Measurements from ENCODE around the gene TNIK. TPM values are rescaled to one million over a fixed set of nuclear protein-coding genes. Genes with fewer than 3 reads are reported as not detected.
"Not testable (repeated sequence)": the region's sequence is repeated elsewhere in the genome, so short reads cannot be mapped to it uniquely, and the experiment has no call there.

Gene TNIK
- total RNA-seq, 2 donors from 2014 or later, result 32.2 to 43.2 TPM

DNA sequence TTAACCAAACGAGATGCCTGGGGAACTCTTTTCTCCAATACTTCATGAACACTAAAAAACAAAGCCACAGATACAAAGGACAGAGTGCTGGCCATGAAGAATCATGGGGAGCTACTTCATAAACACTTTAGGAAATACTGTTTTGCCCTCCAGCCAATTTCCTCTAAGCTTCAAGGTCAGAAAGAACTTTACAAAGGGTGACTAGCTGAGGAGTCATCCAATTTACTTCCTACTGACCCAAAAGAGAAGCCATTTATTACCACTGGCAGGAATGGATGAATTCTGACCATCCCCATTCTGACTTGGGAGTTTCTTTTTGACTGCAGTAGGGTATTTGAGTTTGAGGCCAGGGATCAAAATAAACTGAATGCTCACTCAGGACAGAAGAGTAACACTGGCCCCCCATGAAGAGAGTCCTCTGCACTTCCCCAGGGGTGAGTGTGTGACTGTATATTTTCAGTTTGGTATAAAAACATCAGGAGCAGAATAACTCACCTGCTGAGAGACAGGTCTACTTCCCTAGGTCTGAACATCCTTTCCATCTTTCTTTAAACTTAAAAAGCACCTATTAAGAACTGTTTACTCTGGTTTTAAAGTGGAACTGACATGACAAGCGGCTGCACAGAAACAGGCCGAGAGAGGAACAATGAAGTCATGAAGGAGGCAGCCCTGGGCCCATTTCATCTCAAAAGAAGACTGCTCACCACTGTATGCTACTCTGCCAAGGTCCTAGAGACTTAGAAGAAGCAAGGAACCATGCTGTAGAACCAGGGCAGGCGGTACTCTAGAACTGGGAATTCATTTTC lies 203.6 kb downstream of the TNIK start:
- peak overlapping the region; percentile 63 to 81 for H3K4me3 Mint-ChIP-seq
- peak; percentile 40 to 53 for ATAC-seq (replicated peaks in 1 of 2)
- H3K27me3 Mint-ChIP-seq (ENCODE audit: low read depth), result no peaks in the 10 kb centered on the region
- peaks cover 0 to 2% of the 10 kb centered on the region in 2 donors for H3K36me3 Mint-ChIP-seq (ENCODE audit: insufficient read depth in 2 of 2)
- H3K9me3 Mint-ChIP-seq, result peaks cover 0 to 3% of the 10 kb centered on the region in 2 donors
- H3K27ac Mint-ChIP-seq, result peak overlapping the region; percentile 91
- no peak for DNase-seq
- peaks cover 94% of the 10 kb centered on the region for H3K4me1 Mint-ChIP-seq (ENCODE audit: low read depth)

GRCh38 chr3:171255236-171255806 lies 204.9 kb downstream of the TNIK start:
- Mint-ChIP-seq H3K9me3 (peaks cover 0 to 3% of the 10 kb centered on the region in 2 donors), H3K4me1 (ENCODE audit: low read depth) (peaks cover 96% of the 10 kb centered on the region), H3K27ac (peak overlapping the region; percentile 91), H3K27me3 (ENCODE audit: low read depth) (no peaks in the 10 kb centered on the region), H3K4me3 (peak overlapping the region; percentile 75 to 81), H3K36me3 (ENCODE audit: insufficient read depth in 2 of 2) (peaks cover 0 to 2% of the 10 kb centered on the region in 2 donors)
- DNase-seq (no peak), ATAC-seq (replicated peaks in 1 of 2) (peak; percentile 70 to 74)

DNA sequence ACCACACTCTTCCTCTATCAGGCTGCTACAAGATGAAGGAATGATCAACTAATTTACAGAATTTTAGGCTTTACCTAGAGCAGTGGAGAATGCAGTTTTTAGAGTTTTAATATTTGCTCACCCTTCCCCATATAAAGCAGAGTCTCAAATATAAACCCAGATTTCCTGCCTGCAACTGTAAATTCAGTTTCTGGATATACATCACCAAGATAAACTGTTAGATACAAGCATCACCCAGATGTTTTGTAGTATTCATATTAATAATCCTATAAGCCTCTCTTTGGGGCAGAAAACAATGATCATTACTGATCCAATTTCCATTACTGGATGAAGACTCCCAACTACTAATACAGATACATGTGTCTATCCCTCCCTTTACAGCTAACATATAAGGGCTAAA lies 205.9 kb downstream of the TNIK start:
- no peaks in the 10 kb centered on the region for H3K27me3 Mint-ChIP-seq (ENCODE audit: low read depth)
- H3K4me3 Mint-ChIP-seq, result peak overlapping the region; percentile 18 to 81
- no peak for DNase-seq
- peaks cover 0 to 2% of the 10 kb centered on the region in 2 donors for H3K36me3 Mint-ChIP-seq (ENCODE audit: insufficient read depth in 2 of 2)
- H3K4me1 Mint-ChIP-seq (ENCODE audit: low read depth), result peaks cover 98% of the 10 kb centered on the region
- ATAC-seq (replicated peaks in 1 of 2), result no peak
- peaks cover 0 to 3% of the 10 kb centered on the region in 2 donors for H3K9me3 Mint-ChIP-seq
- H3K27ac Mint-ChIP-seq, result peak overlapping the region; percentile 78

DNA sequence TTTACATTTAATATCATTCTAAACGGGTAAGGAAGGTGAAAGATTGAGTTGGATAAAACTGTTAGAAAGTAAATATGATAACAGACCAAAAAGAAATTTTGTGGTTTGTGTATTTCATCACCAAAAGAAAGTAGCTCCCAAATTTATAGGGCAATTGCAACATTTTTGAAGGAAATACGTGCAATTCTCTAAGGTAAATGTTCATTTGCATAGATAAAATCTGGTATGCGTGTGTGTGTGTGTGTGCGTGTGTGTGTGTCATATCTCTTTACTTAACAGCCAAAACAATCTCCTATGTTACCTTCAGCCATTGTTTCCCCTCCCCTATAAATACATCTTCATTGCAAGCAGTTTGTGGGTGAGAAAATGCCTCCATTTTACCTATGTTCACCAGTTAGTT lies 208.4 kb downstream of the TNIK start:
- Mint-ChIP-seq H3K4me3 (peak overlapping the region; percentile 24 to 31), H3K9me3 (peaks cover 0 to 2% of the 10 kb centered on the region in 2 donors), H3K4me1 (ENCODE audit: low read depth) (peaks cover 79% of the 10 kb centered on the region), H3K27me3 (ENCODE audit: low read depth) (no peaks in the 10 kb centered on the region), H3K27ac (peak overlapping the region; percentile 66), H3K36me3 (ENCODE audit: insufficient read depth in 2 of 2) (no peaks in the 10 kb centered on the region)
- no peak for ATAC-seq (replicated peaks in 1 of 2)
- peak in 1 of 2 donors; percentile 21 for DNase-seq

DNA sequence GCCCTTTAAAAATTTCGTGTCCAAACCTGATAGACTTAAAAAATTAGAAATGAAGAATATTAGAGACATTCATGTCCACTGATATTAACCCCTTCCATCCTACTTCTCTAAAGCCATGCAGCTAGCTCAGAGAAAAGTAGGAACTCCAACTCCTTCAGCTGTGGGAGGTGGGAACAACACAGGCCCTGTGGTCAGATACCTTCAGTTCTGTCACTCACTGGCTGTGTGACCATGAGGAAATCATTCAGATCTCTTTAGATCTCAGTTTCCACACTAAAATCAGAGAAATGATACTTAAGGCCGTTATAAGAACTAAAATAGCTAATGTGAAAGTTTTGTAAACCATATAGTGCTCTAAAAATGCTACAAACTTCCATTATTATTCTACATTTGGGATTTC lies 209.8 kb downstream of the TNIK start:
- Mint-ChIP-seq H3K27me3 (ENCODE audit: low read depth) (no peaks in the 10 kb centered on the region), H3K27ac (no peak overlapping the region), H3K4me3 (no peak overlapping the region), H3K9me3 (peaks cover 0 to 2% of the 10 kb centered on the region in 2 donors), H3K36me3 (ENCODE audit: insufficient read depth in 2 of 2) (no peaks in the 10 kb centered on the region), H3K4me1 (ENCODE audit: low read depth) (peaks cover 65% of the 10 kb centered on the region)
- ATAC-seq (replicated peaks in 1 of 2), result no peak
- DNase-seq, result no peak

DNA sequence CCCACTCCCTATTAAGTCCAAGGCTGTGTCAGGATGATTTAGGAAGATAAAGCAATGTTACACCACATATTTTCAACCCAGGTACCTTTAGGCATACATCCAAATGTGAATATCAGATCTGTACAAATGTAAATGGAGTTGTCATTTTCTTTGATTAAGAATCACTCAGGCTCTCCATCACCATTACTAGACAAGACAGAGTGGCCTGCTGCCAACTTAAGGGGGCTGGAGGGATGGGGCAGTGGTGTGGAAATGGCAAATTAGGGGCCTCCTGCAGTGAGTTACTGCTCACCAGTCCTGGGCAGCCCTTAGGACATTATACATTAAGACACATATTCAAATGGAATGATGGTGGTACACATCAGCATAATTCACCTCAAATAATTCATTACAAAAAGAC lies 211.0 kb downstream of the TNIK start:
- Mint-ChIP-seq H3K27ac (no peak overlapping the region), H3K27me3 (ENCODE audit: low read depth) (no peaks in the 10 kb centered on the region), H3K4me1 (ENCODE audit: low read depth) (peaks cover 53% of the 10 kb centered on the region), H3K9me3 (peaks cover 0 to 2% of the 10 kb centered on the region in 2 donors), H3K36me3 (ENCODE audit: insufficient read depth in 2 of 2) (no peaks in the 10 kb centered on the region), H3K4me3 (no peak overlapping the region)
- ATAC-seq (replicated peaks in 1 of 2) (peak; percentile 4 to 13), DNase-seq (no peak)

DNA sequence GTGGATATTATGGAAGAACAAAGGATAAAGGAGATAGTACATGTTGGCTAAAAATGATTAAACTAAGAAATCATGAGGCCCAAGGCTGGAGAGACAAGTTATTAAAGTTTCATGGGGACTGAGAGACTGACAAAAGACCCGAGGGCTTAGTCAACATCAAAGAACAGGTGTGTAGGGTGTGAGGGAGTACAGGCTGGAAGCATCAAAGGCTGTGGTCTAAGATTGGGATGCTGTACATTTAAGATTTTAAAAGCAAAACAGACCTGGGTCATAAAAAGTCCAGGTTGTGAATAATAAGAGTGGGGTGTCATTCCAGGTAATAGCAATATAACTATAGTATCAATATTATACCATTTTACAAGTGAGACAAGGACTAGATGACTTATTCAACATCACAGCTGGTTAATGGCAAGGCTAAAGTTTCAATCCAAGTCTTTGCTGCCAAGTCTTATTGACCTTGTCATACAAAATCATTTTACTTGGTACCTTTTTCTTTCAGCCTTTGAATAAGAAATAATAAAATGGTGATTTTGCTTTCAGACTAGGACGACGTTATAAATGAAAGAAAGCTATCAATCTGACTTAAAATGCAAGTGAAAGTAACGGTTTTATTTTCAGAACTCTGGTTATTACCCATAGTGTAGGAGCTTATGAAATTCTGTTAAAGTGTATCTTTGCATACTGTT lies 211.6 kb downstream of the TNIK start:
- peaks cover 0 to 2% of the 10 kb centered on the region in 2 donors for H3K9me3 Mint-ChIP-seq
- H3K4me1 Mint-ChIP-seq (ENCODE audit: low read depth), result peaks cover 46% of the 10 kb centered on the region
- no peaks in the 10 kb centered on the region for H3K36me3 Mint-ChIP-seq (ENCODE audit: insufficient read depth in 2 of 2)
- peak; percentile 79 to 89 for ATAC-seq (replicated peaks in 1 of 2)
- no peak overlapping the region for H3K27ac Mint-ChIP-seq
- DNase-seq, result peak in 1 of 2 donors; percentile 23
- no peak overlapping the region for H3K4me3 Mint-ChIP-seq
- H3K27me3 Mint-ChIP-seq (ENCODE audit: low read depth), result no peaks in the 10 kb centered on the region

DNA sequence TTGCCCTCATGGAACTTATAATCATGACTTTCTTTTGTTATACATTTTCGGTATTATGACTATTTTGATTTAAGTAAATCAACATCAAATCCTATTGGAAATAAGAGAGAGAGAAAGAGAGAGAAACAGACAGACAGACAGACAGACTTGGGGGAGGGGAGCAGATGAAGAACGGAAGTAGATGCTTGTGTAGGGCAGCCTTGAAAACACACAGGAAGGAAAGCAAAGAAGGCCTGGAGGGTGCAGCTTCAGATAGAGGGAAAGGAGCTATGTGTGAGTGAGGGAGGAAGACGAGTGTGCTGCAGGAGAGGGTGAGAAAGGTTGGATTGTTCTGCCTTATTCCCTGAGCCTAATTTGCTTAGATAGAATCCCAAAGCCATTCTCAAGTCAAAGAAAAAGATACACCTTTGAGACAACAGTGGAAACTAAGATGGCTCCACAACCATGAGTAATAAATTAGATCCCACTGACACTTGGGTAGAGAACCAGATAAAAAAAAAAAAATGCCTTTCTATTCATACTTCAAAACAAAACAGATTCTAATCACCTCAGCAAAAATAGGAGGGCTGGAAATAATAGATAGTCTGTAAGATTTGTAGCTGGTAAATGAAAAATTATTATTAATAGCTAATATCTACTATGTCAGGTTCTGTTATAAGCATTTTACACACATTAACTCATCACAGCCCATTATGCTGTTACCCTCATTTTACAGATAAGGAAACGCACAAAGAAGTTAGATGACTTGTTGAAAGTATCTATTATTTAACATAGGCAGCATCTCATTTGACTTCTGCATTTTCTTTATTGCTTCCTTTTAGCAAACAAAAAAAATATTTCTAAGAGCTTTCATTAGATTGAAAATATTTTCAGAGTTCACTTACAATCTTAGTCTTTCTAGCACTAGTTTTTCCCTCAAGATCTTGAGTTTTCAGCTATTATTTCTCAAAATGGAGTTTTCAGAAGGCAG lies 214.1 kb downstream of the TNIK start:
- no peak for ATAC-seq (replicated peaks in 1 of 2)
- Mint-ChIP-seq H3K36me3 (ENCODE audit: insufficient read depth in 2 of 2) (peaks cover 2 to 4% of the 10 kb centered on the region in 2 donors), H3K27ac (no peak overlapping the region), H3K4me3 (no peak overlapping the region), H3K27me3 (ENCODE audit: low read depth) (no peaks in the 10 kb centered on the region), H3K4me1 (ENCODE audit: low read depth) (peaks cover 24% of the 10 kb centered on the region), H3K9me3 (peaks cover 0 to 1% of the 10 kb centered on the region in 2 donors)
- no peak for DNase-seq

- H3K4me1 Mint-ChIP-seq (ENCODE audit: low read depth), result peaks cover 19% of the 10 kb centered on the region
- DNase-seq, result no peak
- no peak overlapping the region for H3K27ac Mint-ChIP-seq
These were observed 217.3 kb downstream of the TNIK start for GRCh38 chr3:171242951-171243350.

GRCh38 chr3:171242170-171242569 lies 218.0 kb downstream of the TNIK start:
- ATAC-seq (replicated peaks in 1 of 2) (no peak), DNase-seq (no peak)
- Mint-ChIP-seq H3K4me3 (no peak overlapping the region), H3K4me1 (ENCODE audit: low read depth) (peaks cover 19% of the 10 kb centered on the region), H3K9me3 (peaks cover 0 to 1% of the 10 kb centered on the region in 2 donors), H3K27me3 (ENCODE audit: low read depth) (no peaks in the 10 kb centered on the region), H3K36me3 (ENCODE audit: insufficient read depth in 2 of 2) (peaks cover 2 to 4% of the 10 kb centered on the region in 2 donors), H3K27ac (no peak overlapping the region)

More at GRCh38 chr3:171242951-171243350, 217.3 kb downstream of the TNIK start:
- Mint-ChIP-seq H3K4me3 (no peak overlapping the region), H3K36me3 (ENCODE audit: insufficient read depth in 2 of 2) (peaks cover 2 to 4% of the 10 kb centered on the region in 2 donors), H3K9me3 (peaks cover 0 to 1% of the 10 kb centered on the region in 2 donors), H3K27me3 (ENCODE audit: low read depth) (no peaks in the 10 kb centered on the region)
- no peak for ATAC-seq (replicated peaks in 1 of 2)

DNA sequence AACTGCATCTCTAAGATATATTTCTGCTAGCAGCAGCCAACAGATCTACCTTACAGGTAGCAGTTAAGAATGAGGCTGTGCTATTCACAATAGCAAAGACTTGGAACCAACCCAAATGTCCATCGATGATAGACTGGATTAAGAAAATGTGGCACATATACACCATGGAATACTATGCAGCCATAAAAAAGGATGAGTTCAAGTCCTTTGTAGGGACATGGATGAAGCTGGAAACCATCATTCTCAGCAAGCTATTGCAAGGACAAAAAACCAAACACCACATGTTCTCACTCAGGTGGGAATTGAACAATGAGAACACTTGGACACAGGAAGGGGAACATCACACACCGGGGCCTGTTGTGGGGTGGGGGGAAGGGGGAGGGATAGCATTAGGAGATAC lies 218.6 kb downstream of the TNIK start:
- peaks cover 23% of the 10 kb centered on the region for H3K4me1 Mint-ChIP-seq (ENCODE audit: low read depth)
- H3K27me3 Mint-ChIP-seq (ENCODE audit: low read depth); H3K4me3 Mint-ChIP-seq; H3K27ac Mint-ChIP-seq; H3K9me3 Mint-ChIP-seq; H3K36me3 Mint-ChIP-seq (ENCODE audit: insufficient read depth in 2 of 2); DNase-seq; ATAC-seq (replicated peaks in 1 of 2): not testable (repeated sequence)

- ATAC-seq (replicated peaks in 1 of 2), result no peak
- Mint-ChIP-seq H3K4me3 (no peak overlapping the region), H3K9me3 (peaks cover 0 to 1% of the 10 kb centered on the region in 2 donors), H3K27me3 (ENCODE audit: low read depth) (no peaks in the 10 kb centered on the region), H3K4me1 (ENCODE audit: low read depth) (peaks cover 34% of the 10 kb centered on the region), H3K27ac (peak overlapping the region; percentile 33), H3K36me3 (ENCODE audit: insufficient read depth in 2 of 2) (peaks cover 2 to 4% of the 10 kb centered on the region in 2 donors)
- DNase-seq, result no peak
These were observed 219.7 kb downstream of the TNIK start for GRCh38 chr3:171240504-171240835.

Data from activated T-cell treated with anti-CD3 and anti-CD28 coated beads, Interleukin-2, amount 50 U/mL, for 72 hours (primary cell).